Mesenchymal stem cell (in vitro differentiated cells and primary cell): Measurements from ENCODE around the gene DDX46.
A peak's percentile ranks its signal among the peaks of the same experiment; 100 is the strongest.

Experiments used
- DNase-seq: peaks from one replicate; pipeline ENCODE4 v3.0.0-alpha.2; 2013
- H2AFZ ChIP-seq: one replicate; pipeline ENCODE4 v1.6.1; 2013; ENCODE audit warnings: low read depth, mild to moderate bottlenecking, control low read depth, inconsistent platforms, low read length, moderate library complexity
- H2AK5ac ChIP-seq: 2 replicates; pipeline ENCODE4 v1.6.1; 2013; ENCODE audit warnings: low read length, moderate library complexity, mild to moderate bottlenecking, inconsistent platforms; ENCODE audit not compliant: severe bottlenecking
- H2BK120ac ChIP-seq: one replicate; pipeline ENCODE4 v1.6.1; 2013; ENCODE audit warnings: low read depth, mild to moderate bottlenecking, inconsistent platforms, low read length, moderate library complexity
- H2BK12ac ChIP-seq, 2 experiments: one replicate each; pipeline ENCODE4 v1.6.1; 2013; ENCODE audit warnings: inconsistent platforms in 2 of 2, low read length in 2 of 2, mild to moderate bottlenecking in 2 of 2, moderate library complexity in 2 of 2, control low read depth in 1 of 2
- H2BK15ac ChIP-seq: one replicate; pipeline ENCODE4 v1.6.1; 2013; ENCODE audit warnings: mild to moderate bottlenecking, low read depth, inconsistent platforms; ENCODE audit not compliant: poor library complexity, severe bottlenecking
- H2BK5ac ChIP-seq: 2 replicates; pipeline ENCODE4 v1.6.1; 2013; ENCODE audit warnings: low read depth, mild to moderate bottlenecking, low read length, control low read depth, inconsistent platforms; ENCODE audit not compliant: poor library complexity, severe bottlenecking
- H3K14ac ChIP-seq, 2 experiments: one replicate each; pipeline ENCODE4 v1.6.1; 2013; ENCODE audit warnings: inconsistent platforms in 2 of 2, low read length in 2 of 2, control low read depth in 1 of 2, mild to moderate bottlenecking in 1 of 2, moderate library complexity in 1 of 2
- H3K18ac ChIP-seq, 2 experiments: one replicate each; pipeline ENCODE4 v1.6.1; 2013; ENCODE audit warnings: inconsistent platforms in 2 of 2, low read length in 2 of 2, control low read depth in 1 of 2, low read depth in 1 of 2, mild to moderate bottlenecking in 1 of 2
- H3K23ac ChIP-seq, 2 experiments: one replicate each; pipeline ENCODE4 v1.6.1; 2013; ENCODE audit warnings: inconsistent platforms in 2 of 2, low read length in 2 of 2, mild to moderate bottlenecking in 2 of 2, moderate library complexity in 2 of 2, control low read depth in 1 of 2
- H3K27ac ChIP-seq: 2 replicates; pipeline ENCODE4 v1.5.1; 2013; ENCODE audit warnings: mild to moderate bottlenecking, moderate library complexity, low read length, control low read depth, inconsistent platforms; ENCODE audit not compliant: poor library complexity, severe bottlenecking
- H3K27me3 ChIP-seq, 2 experiments: 2 replicates each; pipeline versions ENCODE4 v1.6.1 to v1.7.0; 2013; ENCODE audit warnings: low read length in 2 of 2, mild to moderate bottlenecking in 2 of 2, moderate library complexity in 2 of 2, control low read depth in 1 of 2, inconsistent platforms in 1 of 2; ENCODE audit not compliant: control insufficient read depth in 1 of 2, insufficient read depth in 1 of 2
- H3K36me3 ChIP-seq, 2 experiments: 2 replicates each; pipeline versions ENCODE4 v1.6.1 to v1.7.0; 2013; ENCODE audit warnings: low read length in 2 of 2, control low read depth in 1 of 2, inconsistent platforms in 1 of 2, low read depth in 1 of 2, mild to moderate bottlenecking in 1 of 2; ENCODE audit not compliant: insufficient read depth in 2 of 2, control insufficient read depth in 1 of 2
- H3K4ac ChIP-seq, 2 experiments: one replicate each; pipeline ENCODE4 v1.6.1; 2013; ENCODE audit warnings: inconsistent platforms in 2 of 2, low read length in 2 of 2, mild to moderate bottlenecking in 2 of 2, moderate library complexity in 2 of 2, control low read depth in 1 of 2, low read depth in 1 of 2
- H3K4me1 ChIP-seq: 2 replicates; pipeline ENCODE4 v1.6.1; 2013; ENCODE audit warnings: low read depth, low read length, control low read depth; ENCODE audit not compliant: control insufficient read depth, insufficient read depth
- H3K4me2 ChIP-seq: 2 replicates; pipeline ENCODE4 v1.6.1; 2013; ENCODE audit warnings: low read length, mild to moderate bottlenecking, inconsistent platforms; ENCODE audit not compliant: poor library complexity, severe bottlenecking
- H3K4me3 ChIP-seq, 2 experiments: 2 replicates each; pipeline versions ENCODE4 v1.5.1 to v1.7.0; 2013; ENCODE audit warnings: low read length in 2 of 2, mild to moderate bottlenecking in 2 of 2, control low read depth in 1 of 2, low read depth in 1 of 2; ENCODE audit not compliant: insufficient read depth in 1 of 2
- H3K79me1 ChIP-seq: replicated peaks from 2 replicates; pipeline ENCODE4 v1.6.1; 2013; ENCODE audit warnings: mild to moderate bottlenecking, control low read depth, low read length, inconsistent platforms; ENCODE audit not compliant: poor library complexity, severe bottlenecking
- H3K9ac ChIP-seq: 2 replicates; pipeline ENCODE4 v1.7.0; 2013; ENCODE audit warnings: mild to moderate bottlenecking, low read length, moderate library complexity
- H3K9me3 ChIP-seq: 2 replicates; pipeline ENCODE4 v1.7.0; 2013; ENCODE audit warnings: mild to moderate bottlenecking, low read length; ENCODE audit not compliant: control insufficient read depth
- H4K8ac ChIP-seq: one replicate; pipeline ENCODE4 v1.6.1; 2013; ENCODE audit warnings: inconsistent platforms, mild to moderate bottlenecking, low read length, moderate library complexity
- H4K91ac ChIP-seq: one replicate; pipeline ENCODE4 v1.6.1; 2013; ENCODE audit warnings: mild to moderate bottlenecking, low read length, inconsistent platforms
- WGBS: methylation state at CpG from one replicate; pipeline ENCODE4 v1.1.7; 2013; ENCODE audit warnings: mixed read lengths; 5-methylcytosine and 5-hydroxymethylcytosine counted together

Gene DDX46

GRCh38 chr5:134784946-134785620 lies 26.5 kb downstream of the DDX46 start:
- Histone ChIP-seq H3K4me1 (no peaks in the 10 kb centered on the region), H2BK120ac (no peak overlapping the region), H3K4me2 (no peak overlapping the region), H2BK12ac (no peak overlapping the region), H2AK5ac (no peak overlapping the region), H3K4ac (no peak overlapping the region), H2AFZ (no peak overlapping the region), H3K14ac (no peak overlapping the region), H3K4me3 (no peak overlapping the region), H3K27ac (no peak overlapping the region), H3K23ac (no peak overlapping the region), H3K79me1 (peaks cover 12% of the 10 kb centered on the region), H4K91ac (no peak overlapping the region), H3K9ac (no peak overlapping the region), H3K36me3 (peaks cover 19 to 91% of the 10 kb centered on the region in 2 experiments), H2BK15ac (no peak overlapping the region), H3K9me3 (no peaks in the 10 kb centered on the region), H3K18ac (no peak overlapping the region), H3K27me3 (no peaks in the 10 kb centered on the region), H4K8ac (no peak overlapping the region), H2BK5ac (no peak overlapping the region)
- WGBS: 67% methylated on average over 1 of the region's 3 CpGs
- peak; percentile 44 for DNase-seq

- H2BK12ac ChIP-seq: no peak overlapping the region
- H3K27ac ChIP-seq: no peak overlapping the region
- 100% methylated on average over 1 of the region's 1 CpG for WGBS
- no peak overlapping the region for H3K18ac ChIP-seq
- no peak overlapping the region for H2BK120ac ChIP-seq
- no peak overlapping the region for H2AFZ ChIP-seq
- no peaks in the 10 kb centered on the region for H3K9me3 ChIP-seq
- peaks cover 20 to 96% of the 10 kb centered on the region in 2 experiments for H3K36me3 ChIP-seq
- no peak overlapping the region for H2BK15ac ChIP-seq
- no peak overlapping the region for H4K8ac ChIP-seq
- no peak overlapping the region for H3K23ac ChIP-seq
- H3K4me1 ChIP-seq: no peaks in the 10 kb centered on the region
- no peak overlapping the region for H3K4me2 ChIP-seq
- no peak overlapping the region for H3K4me3 ChIP-seq
- H3K14ac ChIP-seq: no peak overlapping the region
- H3K79me1 ChIP-seq: peaks cover 13% of the 10 kb centered on the region
- DNase-seq: no peak
- H3K27me3 ChIP-seq: no peaks in the 10 kb centered on the region
- H2BK5ac ChIP-seq: no peak overlapping the region
- no peak overlapping the region for H3K4ac ChIP-seq
- no peak overlapping the region for H3K9ac ChIP-seq
- no peak overlapping the region for H2AK5ac ChIP-seq
- H4K91ac ChIP-seq: no peak overlapping the region
Measured at GRCh38 chr5:134787692-134788091, 29.1 kb downstream of the DDX46 start.

- Histone ChIP-seq H3K4me2 (no peak overlapping the region), H4K91ac (no peak overlapping the region), H3K79me1 (peaks cover 16% of the 10 kb centered on the region), H2AFZ (no peak overlapping the region), H3K14ac (no peak overlapping the region), H2BK5ac (no peak overlapping the region), H3K4ac (no peak overlapping the region), H3K9me3 (no peaks in the 10 kb centered on the region), H2BK12ac (no peak overlapping the region), H3K27me3 (no peaks in the 10 kb centered on the region), H3K4me3 (no peak overlapping the region), H3K18ac (no peak overlapping the region), H3K36me3 (peaks cover 25 to 96% of the 10 kb centered on the region in 2 experiments), H3K23ac (no peak overlapping the region), H2BK15ac (no peak overlapping the region), H2BK120ac (no peak overlapping the region), H3K9ac (no peak overlapping the region), H4K8ac (no peak overlapping the region), H2AK5ac (no peak overlapping the region), H3K27ac (no peak overlapping the region), H3K4me1 (peaks cover 3% of the 10 kb centered on the region)
- DNase-seq: no peak
- 99% methylated on average over 2 of the region's 2 CpGs for WGBS
Measured at GRCh38 chr5:134791580-134791979, 33.0 kb downstream of the DDX46 start.

- Histone ChIP-seq H2AK5ac (no peak overlapping the region), H2BK5ac (no peak overlapping the region), H3K27me3 (no peaks in the 10 kb centered on the region), H3K23ac (no peak overlapping the region), H3K79me1 (peaks cover 13% of the 10 kb centered on the region), H2BK15ac (no peak overlapping the region), H3K14ac (no peak overlapping the region), H3K36me3 (peaks cover 23 to 94% of the 10 kb centered on the region in 2 experiments), H3K9ac (no peak overlapping the region), H3K4me3 (no peak overlapping the region), H3K4ac (no peak overlapping the region), H2BK120ac (no peak overlapping the region), H3K9me3 (no peaks in the 10 kb centered on the region), H3K18ac (no peak overlapping the region), H3K27ac (no peak overlapping the region), H2BK12ac (no peak overlapping the region), H4K91ac (no peak overlapping the region), H4K8ac (no peak overlapping the region), H3K4me1 (peaks cover 3% of the 10 kb centered on the region), H3K4me2 (no peak overlapping the region), H2AFZ (no peak overlapping the region)
- no peak for DNase-seq
- 100% methylated on average over 3 of the region's 3 CpGs for WGBS
Measured at GRCh38 chr5:134792286-134792685, 33.7 kb downstream of the DDX46 start.
